ENCODE measurements around the gene RNF227. TPM values are rescaled to one million over a fixed set of nuclear protein-coding genes. Genes with fewer than 3 reads are reported as not detected.

Gene RNF227
- total RNA-seq, 1 donor from 2014 or later: 9.3 TPM

Small RNAs within 50 kb of the gene (small RNA-seq; reads per million reads assigned to genes)
- 13.7 reads per million, percentile 93 among the genes with 10 or more reads in this experiment for gene SCARNA21 (ENCODE audit: low replicate concordance)

Other genes starting within 250 kb of the RNF227 start
- 30.2 TPM for gene TP53, start 228.8 kb downstream of the RNF227 start, total RNA-seq
- gene WRAP53, start 227.8 kb downstream of the RNF227 start, total RNA-seq: 3.2 TPM
- 3.9 TPM for gene EFNB3, start 211.1 kb downstream of the RNF227 start, total RNA-seq
- gene DNAH2, start 198.5 kb downstream of the RNF227 start, total RNA-seq: 0.10 TPM
- gene KDM6B, start 82.1 kb downstream of the RNF227 start, total RNA-seq: 30.6 TPM
- gene TMEM88, start 61.2 kb downstream of the RNF227 start, total RNA-seq: 3.6 TPM
- 39.9 TPM for gene NAA38, start 58.7 kb downstream of the RNF227 start, total RNA-seq
- 7.7 TPM for gene CYB5D1, start 58.3 kb downstream of the RNF227 start, total RNA-seq
- gene CHD3, start 27.5 kb downstream of the RNF227 start, total RNA-seq: 111 TPM
- gene KCNAB3, start 13.6 kb upstream of the RNF227 start, total RNA-seq: 2.2 TPM
- gene TRAPPC1, start 15.7 kb upstream of the RNF227 start, total RNA-seq: 26.0 TPM
- 25.4 TPM for gene CNTROB, start 15.9 kb upstream of the RNF227 start, total RNA-seq
- 0.39 TPM for gene GUCY2D, start 86.3 kb upstream of the RNF227 start, total RNA-seq
- 0.89 TPM for gene ALOX15B, start 122.8 kb upstream of the RNF227 start, total RNA-seq
- 10.9 TPM for gene ALOX12B, start 171.4 kb upstream of the RNF227 start, total RNA-seq
- 3.2 TPM for gene ALOXE3, start 202.2 kb upstream of the RNF227 start, total RNA-seq
- 0.10 TPM for gene HES7, start 207.8 kb upstream of the RNF227 start, total RNA-seq
- 83.5 TPM for gene PER1, start 236.1 kb upstream of the RNF227 start, total RNA-seq
- gene VAMP2, start 246.7 kb upstream of the RNF227 start, total RNA-seq: 18.0 TPM

Measured in skin of body (tissue), 2 donors.